H1 (cell line): ENCODE data around the gene ARHGAP24. TPM values are rescaled to one million over a fixed set of nuclear protein-coding genes. Genes with fewer than 3 reads are reported as not detected.

Source experiments
- CTCF ChIA-PET: fragments of 300-600 bp; sonication (Branson Sonifier 250); formaldehyde crosslinking; loops from one replicate; lab custom pipeline; 2021; ENCODE audit not compliant: partially characterized antibody; lab: Charles Lee
- POLR2A ChIA-PET: fragments of 300-600 bp; sonication (Branson Sonifier 250); formaldehyde crosslinking; loops from one replicate; lab custom pipeline; 2021; ENCODE audit warnings: inconsistent platforms; ENCODE audit not compliant: partially characterized antibody; lab: Charles Lee
- DNase-seq, 2 experiments: peaks; one replicate each; pipeline versions ENCODE4 v3.0.0 to v3.0.0-alpha.2; 2010 to 2022; ENCODE audit warnings: low spot score in 2 of 2, low read depth in 1 of 2, mixed read lengths in 1 of 2
- FAIRE-seq: peaks from 2 replicates; lab custom pipeline; 2011; peaks lifted over from hg19 to GRCh38; lab: Jason Lieb, UNC
- H2AFZ ChIP-seq: 2 replicates; pipeline ENCODE4 v1.8.1; 2012; ENCODE audit warnings: low read length, inconsistent platforms
- H2AK5ac ChIP-seq: 2 replicates; pipeline ENCODE4 v1.6.1; 2013; ENCODE audit warnings: low read depth, low read length
- H2BK120ac ChIP-seq: replicated peaks from 2 replicates; pipeline ENCODE3; 2013; ENCODE audit warnings: low read depth, low read length, inconsistent platforms
- H2BK12ac ChIP-seq: 2 replicates; pipeline ENCODE4 v1.6.1; 2013; ENCODE audit warnings: low read depth, low read length
- H2BK15ac ChIP-seq: 2 replicates; pipeline ENCODE4 v1.6.1; 2013; ENCODE audit warnings: low read length
- H2BK20ac ChIP-seq: 2 replicates; pipeline ENCODE4 v1.6.1; 2013; ENCODE audit warnings: low read length
- H2BK5ac ChIP-seq: 2 replicates; pipeline ENCODE4 v1.6.1; 2013; ENCODE audit warnings: low read depth, low read length
- H3K14ac ChIP-seq: 2 replicates; pipeline ENCODE4 v1.6.1; 2013; ENCODE audit warnings: inconsistent platforms; ENCODE audit not compliant: insufficient read length
- H3K18ac ChIP-seq: 2 replicates; pipeline ENCODE4 v1.6.1; 2013; ENCODE audit warnings: low read length; ENCODE audit errors: extremely low read depth
- H3K23ac ChIP-seq: 2 replicates; pipeline ENCODE4 v1.6.1; 2013; ENCODE audit warnings: inconsistent platforms; ENCODE audit not compliant: insufficient read length
- H3K23me2 ChIP-seq: 2 replicates; pipeline ENCODE4 v1.6.1; 2013; ENCODE audit warnings: low read depth, low read length
- H3K27ac ChIP-seq: 2 replicates; pipeline ENCODE4 v1.6.1; 2011; ENCODE audit warnings: low read depth, low read length, inconsistent platforms
- H3K27me3 ChIP-seq, 4 experiments: replicated peaks in 1 of 4; 1 replicate in 1 of 4; 2 replicates in 3 of 4; pipeline versions ENCODE4 v1.6.1 to v1.8.1; 2011 to 2013; ENCODE audit warnings: low read length in 3 of 4, mild to moderate bottlenecking in 3 of 4, inconsistent platforms in 2 of 4, mixed read lengths in 2 of 4, moderate library complexity in 1 of 4; ENCODE audit not compliant: control insufficient read depth in 3 of 4, insufficient read depth in 3 of 4; ENCODE audit errors: extremely low read depth in 1 of 4
- H3K36me3 ChIP-seq, 4 experiments: 2 replicates each; pipeline versions ENCODE4 v1.6.1 to v1.8.1; 2011 to 2013; ENCODE audit warnings: mild to moderate bottlenecking in 4 of 4, low read length in 3 of 4, moderate library complexity in 2 of 4, control low read depth in 1 of 4, inconsistent platforms in 1 of 4; ENCODE audit not compliant: insufficient read depth in 4 of 4, control insufficient read depth in 2 of 4
- H3K4ac ChIP-seq: replicated peaks from 2 replicates; pipeline ENCODE3; 2013; ENCODE audit warnings: low read length, low read depth, mixed read lengths, inconsistent platforms; ENCODE audit not compliant: insufficient read length
- H3K4me1 ChIP-seq, 4 experiments: replicated peaks in 1 of 4; 1 replicate in 1 of 4; 2 replicates in 3 of 4; pipeline versions ENCODE4 v1.6.1 to v1.8.1; 2011 to 2013; ENCODE audit warnings: low read length in 3 of 4, inconsistent platforms in 2 of 4, mixed read lengths in 1 of 4; ENCODE audit not compliant: insufficient read depth in 4 of 4, control insufficient read depth in 3 of 4
- H3K4me2 ChIP-seq, 2 experiments: 2 replicates each; pipeline versions ENCODE4 v1.6.1 to v1.8.1; 2011 to 2013; ENCODE audit warnings: low read depth in 2 of 2, low read length in 2 of 2, control low read depth in 1 of 2, inconsistent platforms in 1 of 2, mild to moderate bottlenecking in 1 of 2; ENCODE audit not compliant: insufficient read depth in 1 of 2
- H3K4me3 ChIP-seq, 4 experiments: fragments of 200-600, 300-600 bp in 1 of 4; sonication (generic), shearing (Covaris generic), sonication (Bioruptor Twin) in 1 of 4; 2 replicates each; pipeline versions ENCODE4 v1.5.1 to v1.8.1; 2011 to 2016; ENCODE audit warnings: low read length in 4 of 4, low read depth in 3 of 4, control low read depth in 2 of 4, inconsistent platforms in 2 of 4, mild to moderate bottlenecking in 2 of 4, mixed read lengths in 1 of 4, moderate library complexity in 1 of 4; ENCODE audit not compliant: insufficient read depth in 2 of 4; ENCODE audit errors: extremely low read depth in 1 of 4
- H3K56ac ChIP-seq: replicated peaks from 2 replicates; pipeline ENCODE3; 2013; ENCODE audit warnings: low read depth, mild to moderate bottlenecking, mixed read lengths, low read length, inconsistent platforms; ENCODE audit not compliant: insufficient read length
- H3K79me1 ChIP-seq: 2 replicates; pipeline ENCODE4 v1.6.1; 2013; ENCODE audit warnings: low read depth, low read length, control low read depth
- H3K79me2 ChIP-seq, 2 experiments: 2 replicates each; pipeline versions ENCODE4 v1.6.1 to v1.8.1; 2012 to 2013; ENCODE audit warnings: low read length in 2 of 2, mild to moderate bottlenecking in 2 of 2, inconsistent platforms in 1 of 2; ENCODE audit not compliant: insufficient read depth in 2 of 2, control insufficient read depth in 1 of 2
- H3K9ac ChIP-seq, 4 experiments: replicated peaks in 1 of 4; 1 replicate in 1 of 4; 2 replicates in 3 of 4; pipeline versions ENCODE4 v1.6.1 to v1.8.1; 2011 to 2013; ENCODE audit warnings: low read depth in 3 of 4, low read length in 3 of 4, control low read depth in 2 of 4, mild to moderate bottlenecking in 2 of 4, moderate library complexity in 2 of 4, inconsistent platforms in 1 of 4; ENCODE audit errors: extremely low read depth in 1 of 4
- H3K9me3 ChIP-seq, 2 experiments: 2 replicates each; pipeline versions ENCODE4 v1.6.1 to v1.8.1; 2012 to 2013; ENCODE audit warnings: mild to moderate bottlenecking in 2 of 2, moderate library complexity in 2 of 2, control low read depth in 1 of 2, inconsistent platforms in 1 of 2, low read depth in 1 of 2, low read length in 1 of 2, mixed read lengths in 1 of 2; ENCODE audit not compliant: insufficient read depth in 2 of 2
- H4K20me1 ChIP-seq, 2 experiments: replicated peaks in 1 of 2; 2 replicates each; pipeline versions ENCODE3 to v1.8.1; 2011 to 2013; ENCODE audit warnings: inconsistent platforms in 2 of 2, low read length in 2 of 2, mild to moderate bottlenecking in 1 of 2; ENCODE audit not compliant: insufficient read depth in 2 of 2, control insufficient read depth in 1 of 2
- H4K5ac ChIP-seq: 2 replicates; pipeline ENCODE4 v1.6.1; 2013; ENCODE audit warnings: low read length, low read depth, mixed read lengths, inconsistent platforms; ENCODE audit not compliant: insufficient read length
- H4K8ac ChIP-seq: 2 replicates; pipeline ENCODE4 v1.8.0; 2013; ENCODE audit warnings: mild to moderate bottlenecking, moderate library complexity, low read length, inconsistent platforms; ENCODE audit not compliant: insufficient read depth; ENCODE audit errors: extremely low read depth
- H4K91ac ChIP-seq: replicated peaks from 2 replicates; pipeline ENCODE3; 2013; ENCODE audit warnings: low read length, mixed read lengths, inconsistent platforms; ENCODE audit not compliant: insufficient read length
- MAFK ChIP-seq: IDR thresholded peaks from 2 replicates; pipeline ENCODE4 v1.6.1; 2012; ENCODE audit warnings: low read depth, mild to moderate bottlenecking, improper control_type of control experiment, low read length
- RAD21 ChIP-seq, 2 experiments: IDR thresholded peaks in 1 of 2; conservative IDR thresholded peaks in 1 of 2; 2 replicates each; pipeline ENCODE4 v1.6.1; 2011; ENCODE audit warnings: low read depth in 2 of 2, low read length in 2 of 2, improper control_type of control experiment in 1 of 2, inconsistent platforms in 1 of 2, mild to moderate bottlenecking in 1 of 2, moderate library complexity in 1 of 2
- WGBS, 2 experiments: shearing (Covaris generic) in 1 of 2; methylation state at CpG; one replicate each; pipeline versions ENCODE4 v1.1.6 to v1.1.7; 2013 to 2015; ENCODE audit warnings: low lambda C conversion rate in 2 of 2, mixed read lengths in 2 of 2, inconsistent platforms in 1 of 2, low coverage in 1 of 2, missing lambda C conversion rate in 1 of 2; ENCODE audit not compliant: insufficient replicate concordance in 2 of 2, insufficient coverage in 1 of 2, insufficient read length in 1 of 2; ENCODE audit errors: extremely low coverage in 1 of 2, missing lambda C conversion rate in 1 of 2; 5-methylcytosine and 5-hydroxymethylcytosine counted together
- polyA plus RNA-seq, 7 experiments: library from polyadenylated mRNA; depleted of rRNA in 3 of 7; stranded (reverse) in 5 of 7; unstranded in 2 of 7; fragments of >200 nt in 5 of 7; fragments of 200-250 nt in 2 of 7; gene quantifications; 1 replicate in 5 of 7; 2 replicates in 1 of 7; 4 replicates in 1 of 7; pipeline versions ENCODE4 v1.2.1 to v1.2.3, GENCODE V29; 2011 to 2013; ENCODE audit warnings: missing spikeins in 2 of 7, mixed read lengths in 2 of 7
- total RNA-seq: library from RNA; stranded (reverse); fragmentation: NEBNext Ultra II Directional; extraction: Animal tissue kit (Norgen Biotek cat#: 25700); gene quantifications from 2 replicates; pipeline ENCODE4 v1.2.1, GENCODE V29; 2021
- TF ChIP-seq, protein P1 (sequence below), 3 experiments: IDR thresholded peaks; 1 replicate in 2 of 3; 2 replicates in 1 of 3; pipeline versions ENCODE4 v1.5.1 to v1.6.1; 2011; ENCODE audit warnings: low read length in 3 of 3, mild to moderate bottlenecking in 3 of 3, inconsistent platforms in 2 of 3, low read depth in 1 of 3, moderate library complexity in 1 of 3; ENCODE audit not compliant: insufficient read depth in 1 of 3; ENCODE audit errors: control extremely low read depth in 1 of 3

The ARHGAP24 gene
- total and polyA plus RNA-seq, 2 of the 8 experiments (the other 6 are each of a cell fraction or from before 2014, with no cell fraction given), result 0.08 to 0.50 TPM

DNA sequence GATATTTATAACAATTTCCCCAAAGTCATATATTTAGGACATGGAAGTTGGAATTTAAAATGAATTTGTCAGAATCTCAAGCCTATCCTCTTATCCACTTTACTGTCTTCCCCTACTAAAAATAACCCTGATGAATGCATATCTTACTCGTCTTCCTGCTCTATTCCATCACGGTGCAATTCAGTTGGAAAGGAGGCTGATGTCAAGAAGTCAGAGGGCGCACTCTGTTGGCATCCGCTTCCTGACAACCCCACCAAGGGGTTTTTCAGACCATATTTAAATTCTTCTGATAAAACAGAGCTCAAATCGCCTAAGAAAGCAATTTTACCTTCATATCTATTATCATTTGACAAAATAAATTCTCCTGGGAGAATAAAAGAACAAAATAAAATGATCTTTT lies 233.5 kb downstream of the ARHGAP24 start:
- H3K4me3 ChIP-seq, result no peak overlapping the region
- no peak overlapping the region for H3K4ac ChIP-seq
- H3K79me1 ChIP-seq, result no peaks in the 10 kb centered on the region
- H3K23ac ChIP-seq, result no peak overlapping the region
- no peak overlapping the region for H2BK20ac ChIP-seq
- H4K20me1 ChIP-seq, result no peaks in the 10 kb centered on the region
- H3K27ac ChIP-seq, result no peak overlapping the region
- H2BK120ac ChIP-seq, result no peak overlapping the region
- no peak overlapping the region for H2BK15ac ChIP-seq
- H2BK12ac ChIP-seq, result no peak overlapping the region
- TF ChIP-seq RAD21 (IDR thresholded peaks at IDR 0.05 in 1 of 2, conservative IDR thresholded peaks at IDR 0.05 in 1 of 2; ENCODE audit: low read depth in 2 of 2, low read length in 2 of 2), result peak; percentile 55 to 63
- no peak for TF ChIP-seq MAFK
- TF ChIP-seq, protein P1, sequence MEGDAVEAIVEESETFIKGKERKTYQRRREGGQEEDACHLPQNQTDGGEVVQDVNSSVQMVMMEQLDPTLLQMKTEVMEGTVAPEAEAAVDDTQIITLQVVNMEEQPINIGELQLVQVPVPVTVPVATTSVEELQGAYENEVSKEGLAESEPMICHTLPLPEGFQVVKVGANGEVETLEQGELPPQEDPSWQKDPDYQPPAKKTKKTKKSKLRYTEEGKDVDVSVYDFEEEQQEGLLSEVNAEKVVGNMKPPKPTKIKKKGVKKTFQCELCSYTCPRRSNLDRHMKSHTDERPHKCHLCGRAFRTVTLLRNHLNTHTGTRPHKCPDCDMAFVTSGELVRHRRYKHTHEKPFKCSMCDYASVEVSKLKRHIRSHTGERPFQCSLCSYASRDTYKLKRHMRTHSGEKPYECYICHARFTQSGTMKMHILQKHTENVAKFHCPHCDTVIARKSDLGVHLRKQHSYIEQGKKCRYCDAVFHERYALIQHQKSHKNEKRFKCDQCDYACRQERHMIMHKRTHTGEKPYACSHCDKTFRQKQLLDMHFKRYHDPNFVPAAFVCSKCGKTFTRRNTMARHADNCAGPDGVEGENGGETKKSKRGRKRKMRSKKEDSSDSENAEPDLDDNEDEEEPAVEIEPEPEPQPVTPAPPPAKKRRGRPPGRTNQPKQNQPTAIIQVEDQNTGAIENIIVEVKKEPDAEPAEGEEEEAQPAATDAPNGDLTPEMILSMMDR (IDR thresholded peaks at IDR 0.05; ENCODE audit: control extremely low read depth in 1 of 3, insufficient read depth in 1 of 3, low read depth in 1 of 3, low read length in 3 of 3), result peak; percentile 14 to 33 (median 18); a peak in 2 of 4 replicates
- no peak overlapping the region for H2BK5ac ChIP-seq
- ChIA-PET CTCF (interaction anchor here (0.7 to 1.4 kb wide), 5 partner anchors 9 to 317 kb away, joined by 3 to 5 read pairs (median 3); no protein-coding TSS in a partner anchor), POLR2A (no interaction called here)
- no peak for FAIRE-seq
- H3K23me2 ChIP-seq, result no peaks in the 10 kb centered on the region
- no peaks in the 10 kb centered on the region for H3K79me2 ChIP-seq
- 81% methylated on average over 5 of the region's 5 CpGs; no CpG with 5 or more reads in 1 of the 2 experiments for WGBS, 2 experiments
- H3K4me2 ChIP-seq, result no peak overlapping the region
- H4K8ac ChIP-seq, result no peak overlapping the region
- H3K56ac ChIP-seq, result no peak overlapping the region
- no peak overlapping the region for H2AFZ ChIP-seq
- H3K9ac ChIP-seq, result no peak overlapping the region
- no peak overlapping the region for H3K14ac ChIP-seq
- H3K36me3 ChIP-seq, result no peaks in the 10 kb centered on the region
- H3K27me3 ChIP-seq, result no peaks in the 10 kb centered on the region
- no peak overlapping the region for H3K18ac ChIP-seq
- H4K5ac ChIP-seq, result no peak overlapping the region
- H4K91ac ChIP-seq, result no peak overlapping the region
- H2AK5ac ChIP-seq, result no peak overlapping the region
- DNase-seq, result no peak
- no peaks in the 10 kb centered on the region for H3K9me3 ChIP-seq
- no peaks in the 10 kb centered on the region for H3K4me1 ChIP-seq
